ENCODE measurements around the gene SIGLEC15. TPM values are rescaled to one million over a fixed set of nuclear protein-coding genes. Genes with fewer than 3 reads are reported as not detected.

Gene SIGLEC15
- total RNA-seq, 1 experiment from 2014 or later, result not detected

GRCh38 chr18:45805551-45805950, 19.9 kb upstream of the SIGLEC15 start:
- CTCF ChIA-PET, result no interaction called here
- peaks cover 14 to 58% of the 10 kb centered on the region in 2 experiments; a peak in 3 of 4 replicates for H3K4me1 ChIP-seq (ENCODE audit: control insufficient read depth in 1 of 2, insufficient read depth in 2 of 2, low read length in 2 of 2)

More at GRCh38 chr18:45805551-45805950, 19.9 kb upstream of the SIGLEC15 start:
- Histone ChIP-seq H3K9me2 (ENCODE audit: insufficient read depth) (no peaks in the 10 kb centered on the region), H3K79me2 (ENCODE audit: insufficient read depth, low read length) (no peaks in the 10 kb centered on the region), H3K4me2 (ENCODE audit: low read length) (no peak overlapping the region), H2AFZ (ENCODE audit: low read depth, low read length, poor library complexity, severe bottlenecking) (no peak overlapping the region), H3K9ac (ENCODE audit: low read length) (no peak overlapping the region), H3K9me3 (ENCODE audit: control insufficient read depth in 1 of 2, insufficient read depth in 1 of 2, low read depth in 1 of 2, low read length in 2 of 2) (peaks cover 0 to 4% of the 10 kb centered on the region in 2 experiments; a peak in 1 of 4 replicates), H4K20me1 (ENCODE audit: insufficient read depth) (no peaks in the 10 kb centered on the region), H3K27ac (ENCODE audit: low read depth, low read length) (no peak overlapping the region), H3K27me3 (ENCODE audit: insufficient read depth, low read length) (no peaks in the 10 kb centered on the region), H3K4me3 (replicated peaks in 1 of 2; ENCODE audit: low read depth in 1 of 2, low read length in 2 of 2) (no peak overlapping the region), H3K36me3 (ENCODE audit: control insufficient read depth in 1 of 2, insufficient read depth in 2 of 2, low read length in 2 of 2) (peaks cover 0 to 5% of the 10 kb centered on the region in 2 experiments; a peak in 1 of 4 replicates)
- no TSS peak for BruUV-seq (replicated peaks)
- ChIA-PET POLR2A (no interaction called here), RAD21 (ENCODE audit: low non-redundant PET in 1 of 2, low total read pairs in 2 of 2, uncharacterized antibody in 2 of 2, unreplicated experiment in 2 of 2) (no interaction called here)
- ATAC-seq, result no peak
- intact Hi-C loops (cut with micrococcal nuclease), result no loop called here
- TF ChIP-seq ZNF274 (IDR thresholded peaks at IDR 0.05; ENCODE audit: low read depth, low read length) (no peak), SRF (IDR thresholded peaks at IDR 0.05; ENCODE audit: low read depth) (no peak), CBX3 (IDR thresholded peaks at IDR 0.05; ENCODE audit: low read depth) (no peak), CEBPB (IDR thresholded peaks at IDR 0.05; ENCODE audit: low read depth) (no peak), CTCF (IDR thresholded peaks at IDR 0.05 in 2 of 3, conservative IDR thresholded peaks at IDR 0.05 in 1 of 3; ENCODE audit: borderline replicate concordance in 1 of 3, insufficient read depth in 1 of 3, low read depth in 2 of 3, low read length in 2 of 3) (no peak), ZFX (IDR thresholded peaks at IDR 0.05) (no peak), POLR2AphosphoS5 (IDR thresholded peaks at IDR 0.05; ENCODE audit: low read depth, low read length) (no peak), EZH2phosphoT487 (IDR thresholded peaks at IDR 0.05; ENCODE audit: borderline replicate concordance) (no peak)
- no peak for DNase-seq (ENCODE audit: low read depth, low spot score)
